Measurements from ENCODE around the gene MYRF. TPM values are rescaled to one million over a fixed set of nuclear protein-coding genes. Genes with fewer than 3 reads are reported as not detected.
A peak's percentile ranks its signal among the peaks of the same experiment; 100 is the strongest.

Gene MYRF
- total and polyA plus RNA-seq, 9 of the 15 experiments (the other 6 are each of a cell fraction or from before 2014, with no cell fraction given), result 2.3 to 25.8 (median 7.1) TPM

GRCh38 chr11:61800331-61801281 lies 48.2 kb downstream of the MYRF start (continued):
- TF ChIP-seq SIN3A (IDR thresholded peaks at IDR 0.05; ENCODE audit: borderline replicate concordance in 2 of 2, control insufficient read depth in 1 of 2, low read depth in 2 of 2, low read length in 2 of 2) (no peak), ZBTB40 (IDR thresholded peaks at IDR 0.05) (no peak), ZBTB40 (CRISPR knock-in tag; IDR thresholded peaks at IDR 0.05) (no peak), STAT5A (IDR thresholded peaks at IDR 0.05; ENCODE audit: borderline replicate concordance, low read length) (peak; percentile 87), MTF1 (CRISPR knock-in tag; IDR thresholded peaks at IDR 0.05; ENCODE audit: borderline replicate concordance) (no peak), ZNF830 (CRISPR knock-in tag; IDR thresholded peaks at IDR 0.05) (no peak), ZNF23 (CRISPR knock-in tag; IDR thresholded peaks at IDR 0.05) (no peak), MNT (conservative IDR thresholded peaks at IDR 0.05) (peak in 1 of 2 experiments; percentile 47; a peak in 1 of 4 replicates), ZNF175 (CRISPR knock-in tag; IDR thresholded peaks at IDR 0.05; ENCODE audit: low read depth) (peak; percentile 46; the same call in 1 of the 2 replicates), LEF1 (IDR thresholded peaks at IDR 0.05) (no peak; the same call in 1 of the 2 replicates), CEBPG (CRISPR knock-in tag; IDR thresholded peaks at IDR 0.05) (no peak), CEBPG (tag; conservative IDR thresholded peaks at IDR 0.05 in 1 of 2, IDR thresholded peaks at IDR 0.05 in 1 of 2) (no peak)

Data from K562 (cell line).